ACHN (cell line): Measurements from ENCODE around the gene PLBD1.

Source experiments
- DNase-seq: peaks from one replicate; pipeline ENCODE4 v3.0.0-alpha.2; 2015
- in situ Hi-C: cut with HindIII; loops from 2 replicates; pipeline ENCODE4 v1.10.0; 2017; ENCODE audit warnings: low sequenced_read_pairs, low pct_ligation_motif_present, low pct_unique_long_range_greater_than_20kb

PLBD1 gene

GRCh38 chr12:14525964-14526363 lies 41.7 kb downstream of the PLBD1 start:
- DNase-seq = no peak
- in situ Hi-C loops = no loop called here

GRCh38 chr12:14521822-14522221 lies 45.9 kb downstream of the PLBD1 start:
- no peak for DNase-seq
- in situ Hi-C loops = no loop called here

GRCh38 chr12:14514946-14515345 lies 52.7 kb downstream of the PLBD1 start:
- in situ Hi-C loops = no loop called here
- no peak for DNase-seq

- in situ Hi-C loops = no loop called here
- peak; percentile 26 for DNase-seq
Measured at GRCh38 chr12:14514154-14514842, 53.4 kb downstream of the PLBD1 start.

- DNase-seq = no peak
- in situ Hi-C loops = no loop called here
Measured at GRCh38 chr12:14510574-14510973, 57.1 kb downstream of the PLBD1 start.

- DNase-seq = no peak
- in situ Hi-C loops = no loop called here
Measured at GRCh38 chr12:14505626-14506596, 61.8 kb downstream of the PLBD1 start.

GRCh38 chr12:14495326-14495725 lies 72.4 kb downstream of the PLBD1 start:
- DNase-seq = no peak
- in situ Hi-C loops = no loop called here

GRCh38 chr12:14482886-14483285 lies 84.8 kb downstream of the PLBD1 start:
- in situ Hi-C loops = no loop called here
- DNase-seq = no peak

GRCh38 chr12:14482361-14482760 lies 85.3 kb downstream of the PLBD1 start:
- in situ Hi-C loops = no loop called here
- no peak for DNase-seq

- in situ Hi-C loops = no loop called here
- DNase-seq = no peak
Measured at GRCh38 chr12:14481201-14481600, 86.5 kb downstream of the PLBD1 start.

- DNase-seq = no peak
- in situ Hi-C loops = no loop called here
Measured at GRCh38 chr12:14479004-14479403, 88.7 kb downstream of the PLBD1 start.

- in situ Hi-C loops = no loop called here
- DNase-seq = peak; percentile 54
Measured at GRCh38 chr12:14473707-14474287, 93.9 kb downstream of the PLBD1 start.

GRCh38 chr12:14471497-14471896 lies 96.2 kb downstream of the PLBD1 start:
- in situ Hi-C loops = no loop called here
- no peak for DNase-seq

- in situ Hi-C loops = no loop called here
- DNase-seq = no peak
Measured at GRCh38 chr12:14460212-14460841, 107.4 kb downstream of the PLBD1 start.

- peak; percentile 77 for DNase-seq
- in situ Hi-C loops = no loop called here
Measured at GRCh38 chr12:14454098-14454907, 113.4 kb downstream of the PLBD1 start.
